ENCODE data around the gene FASTK.

DNA sequence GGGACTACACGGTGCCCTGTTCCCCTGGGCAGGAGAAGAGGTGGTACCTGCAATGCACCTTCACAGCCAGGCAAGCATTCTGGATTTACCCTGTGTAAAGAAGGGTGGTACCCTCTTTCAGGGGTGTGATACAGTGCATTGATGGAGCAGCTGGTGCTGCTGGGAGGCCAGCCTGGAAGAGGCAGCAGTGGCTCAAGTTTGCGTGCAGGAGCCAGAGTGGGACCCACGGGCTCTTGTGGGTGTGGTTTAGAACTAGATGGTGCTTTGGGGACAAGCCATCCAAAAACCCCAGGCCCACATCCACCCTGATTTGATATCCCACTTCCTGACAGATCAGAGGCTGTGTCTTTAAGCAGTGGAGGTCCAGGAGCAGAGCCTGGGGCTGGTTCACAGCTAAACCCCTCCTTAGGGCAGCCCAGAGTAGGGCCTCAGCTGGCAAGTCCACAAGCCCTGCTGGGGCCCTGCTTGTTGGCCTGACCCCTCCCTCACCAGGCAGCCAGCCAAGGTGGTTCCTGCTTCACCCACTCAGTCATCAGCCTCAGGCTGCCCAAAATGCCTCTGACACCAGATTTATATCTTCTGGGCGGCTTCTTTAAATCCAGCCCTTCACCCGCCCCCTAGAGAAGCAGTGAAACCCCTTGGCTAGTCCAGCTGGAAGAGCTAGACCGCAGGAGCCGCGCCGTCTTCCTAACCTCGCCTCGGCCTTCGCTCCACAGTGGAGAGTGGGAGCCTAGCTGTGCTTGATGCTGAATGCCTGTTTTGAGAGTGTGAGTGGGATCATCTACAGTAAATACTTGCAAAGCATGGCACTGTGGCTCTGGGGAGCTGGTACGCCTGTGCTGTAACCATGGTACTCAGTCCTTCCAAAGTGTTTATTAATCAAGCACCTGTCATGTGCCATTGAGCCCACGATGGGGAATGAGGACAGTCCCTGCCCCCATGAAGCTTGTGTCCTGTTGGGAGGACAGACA lies 33.7 kb downstream of the FASTK start:
- TF ChIP-seq CTCF (IDR thresholded peaks at IDR 0.05 in 2 of 3, conservative IDR thresholded peaks at IDR 0.05 in 1 of 3; ENCODE audit: borderline replicate concordance in 1 of 3, insufficient read depth in 1 of 3, low read depth in 2 of 3, low read length in 2 of 3) = no peak
- no peak for TF ChIP-seq POLR2A (IDR thresholded peaks at IDR 0.05; ENCODE audit: borderline replicate concordance, extremely low read depth, insufficient read depth, insufficient read length)
- no peak for TF ChIP-seq SRF (IDR thresholded peaks at IDR 0.05; ENCODE audit: low read depth)
- no peak for TF ChIP-seq EZH2 (IDR thresholded peaks at IDR 0.05)
- TF ChIP-seq RAD21 (IDR thresholded peaks at IDR 0.05; ENCODE audit: low read depth) = no peak
- TF ChIP-seq YY1 (IDR thresholded peaks at IDR 0.05; ENCODE audit: extremely low read depth, insufficient replicate concordance, low read depth, low read length) = no peak
- TF ChIP-seq REST (IDR thresholded peaks at IDR 0.05; ENCODE audit: low read depth) = no peak
- no peak for TF ChIP-seq ZNF274 (IDR thresholded peaks at IDR 0.05; ENCODE audit: low read depth, low read length)

Measured in HCT116 (cell line).